Activated naive CD4-positive, alpha-beta T cell treated with anti-CD3 and anti-CD28 coated beads, Interleukin-2, amount 50 U/mL, for 16 hours (primary cell): ENCODE measurements around the gene AMBP.
"Not testable (repeated sequence)": the region's sequence is repeated elsewhere in the genome, so short reads cannot be mapped to it uniquely, and the experiment has no call there.

Experiments used
- DNase-seq: peaks from one replicate; pipeline ENCODE4 v3.0.0-alpha.2; 2020

The AMBP gene

DNA sequence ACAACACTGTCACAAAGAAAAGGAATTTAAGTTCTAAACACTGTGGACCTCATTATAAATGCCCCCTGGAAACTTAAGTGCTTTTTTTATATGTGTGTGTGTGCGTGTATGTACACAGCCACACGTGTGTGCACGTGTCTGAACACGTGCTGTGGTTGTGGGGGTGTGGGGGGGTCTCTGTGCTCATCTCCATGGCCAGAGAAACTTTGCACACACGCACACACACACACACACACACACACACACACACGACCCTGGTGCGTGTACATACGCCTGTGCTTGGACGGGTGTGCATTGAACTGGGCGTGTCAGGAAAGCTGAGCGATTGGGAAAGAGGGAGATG, 27.9 kb downstream of the AMBP start:
- no peak for DNase-seq

DNA sequence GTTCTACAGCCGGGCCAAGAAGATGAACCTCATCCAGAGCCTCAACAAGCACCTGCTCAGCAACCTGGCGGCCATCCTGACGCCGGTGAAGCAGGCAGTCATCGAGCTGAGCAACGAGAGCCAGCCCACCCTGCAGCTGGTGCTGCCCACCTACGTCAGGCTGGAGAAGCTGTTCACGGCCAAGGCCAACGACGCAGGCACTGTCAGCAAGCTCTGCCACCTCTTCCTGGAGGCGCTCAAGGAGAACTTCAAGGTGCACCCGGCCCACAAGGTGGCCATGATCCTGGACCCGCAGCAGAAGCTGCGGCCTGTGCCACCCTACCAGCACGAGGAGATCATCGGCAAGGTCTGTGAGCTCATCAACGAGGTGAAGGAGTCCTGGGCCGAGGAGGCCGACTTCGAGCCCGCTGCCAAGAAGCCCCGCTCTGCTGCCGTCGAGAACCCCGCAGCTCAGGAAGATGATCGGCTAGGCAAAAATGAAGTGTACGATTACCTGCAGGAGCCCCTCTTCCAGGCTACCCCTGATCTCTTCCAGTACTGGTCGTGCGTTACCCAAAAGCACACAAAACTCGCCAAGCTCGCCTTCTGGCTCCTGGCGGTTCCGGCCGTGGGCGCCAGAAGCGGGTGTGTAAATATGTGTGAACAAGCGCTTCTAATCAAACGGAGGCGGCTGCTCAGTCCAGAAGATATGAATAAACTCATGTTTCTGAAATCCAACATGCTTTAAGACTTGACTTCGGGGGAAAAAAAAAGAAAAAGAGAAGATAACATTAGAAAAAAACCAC, 28.5 kb downstream of the AMBP start:
- no peak for DNase-seq

DNA sequence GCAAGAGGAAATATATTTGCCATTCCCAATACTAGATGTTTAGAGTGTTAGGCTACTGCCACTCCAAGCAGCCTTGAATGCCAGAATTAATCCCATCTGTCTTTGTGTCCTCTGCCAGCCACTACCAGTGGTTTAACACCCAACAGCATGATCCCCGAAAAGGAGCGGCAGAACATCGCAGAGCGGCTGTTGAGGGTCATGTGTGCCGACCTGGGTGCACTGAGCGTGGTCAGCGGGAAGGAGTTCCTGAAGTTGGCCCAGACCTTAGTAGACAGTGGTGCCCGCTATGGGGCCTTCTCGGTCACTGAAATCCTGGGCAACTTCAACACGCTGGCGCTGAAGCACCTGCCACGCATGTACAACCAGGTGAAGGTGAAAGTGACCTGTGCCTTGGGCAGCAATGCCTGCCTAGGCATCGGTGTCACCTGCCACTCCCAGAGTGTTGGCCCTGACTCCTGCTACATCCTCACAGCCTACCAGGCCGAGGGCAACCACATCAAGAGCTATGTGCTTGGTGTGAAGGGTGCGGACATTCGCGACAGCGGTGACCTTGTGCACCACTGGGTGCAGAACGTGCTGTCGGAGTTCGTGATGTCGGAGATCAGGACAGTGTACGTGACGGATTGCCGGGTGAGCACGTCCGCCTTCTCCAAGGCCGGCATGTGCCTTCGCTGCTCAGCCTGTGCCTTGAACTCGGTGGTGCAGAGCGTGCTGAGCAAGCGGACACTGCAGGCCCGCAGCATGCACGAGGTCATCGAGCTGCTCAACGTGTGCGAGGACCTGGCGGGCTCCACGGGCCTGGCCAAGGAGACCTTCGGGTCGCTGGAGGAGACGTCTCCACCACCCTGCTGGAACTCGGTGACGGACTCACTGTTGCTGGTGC, 29.3 kb downstream of the AMBP start:
- DNase-seq = no peak

DNA sequence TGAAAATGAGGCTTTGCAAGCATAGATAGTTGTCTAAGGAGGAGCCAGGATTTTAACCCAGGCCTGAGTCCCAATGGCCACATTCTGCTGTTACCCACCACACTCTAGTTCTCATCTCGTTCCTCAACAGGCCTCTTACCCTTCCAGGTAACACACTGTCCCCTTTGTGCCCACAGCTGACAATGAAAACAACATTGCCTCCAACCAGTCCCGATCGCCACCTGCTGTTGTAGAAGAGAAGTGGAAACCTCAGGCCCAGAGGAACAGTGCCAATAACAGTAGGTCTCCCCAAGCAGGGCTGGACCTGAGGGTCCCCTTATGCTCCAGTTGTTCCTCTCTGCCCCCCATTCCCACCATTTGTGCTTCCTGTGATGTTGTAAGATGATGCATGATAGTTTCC, 30.4 kb downstream of the AMBP start:
- no peak for DNase-seq

DNA sequence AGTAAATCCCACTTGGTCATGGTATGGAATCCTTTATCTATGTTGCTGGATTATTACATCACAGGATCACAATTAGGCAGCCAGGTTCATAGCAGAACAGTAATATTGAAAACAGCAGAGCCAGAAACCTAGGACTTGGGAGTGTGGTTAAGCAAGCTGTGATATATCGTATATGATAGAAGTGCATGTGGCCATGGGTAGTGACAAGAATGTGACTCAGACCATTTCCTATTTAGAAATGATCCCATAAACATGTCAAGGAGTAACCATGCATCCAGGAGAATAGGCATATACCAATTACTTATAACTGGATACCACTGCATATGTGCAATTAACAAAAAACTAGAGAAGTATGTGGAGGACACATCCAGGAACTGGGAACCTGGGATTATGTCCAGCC, 31.2 kb downstream of the AMBP start:
- DNase-seq = no peak

DNA sequence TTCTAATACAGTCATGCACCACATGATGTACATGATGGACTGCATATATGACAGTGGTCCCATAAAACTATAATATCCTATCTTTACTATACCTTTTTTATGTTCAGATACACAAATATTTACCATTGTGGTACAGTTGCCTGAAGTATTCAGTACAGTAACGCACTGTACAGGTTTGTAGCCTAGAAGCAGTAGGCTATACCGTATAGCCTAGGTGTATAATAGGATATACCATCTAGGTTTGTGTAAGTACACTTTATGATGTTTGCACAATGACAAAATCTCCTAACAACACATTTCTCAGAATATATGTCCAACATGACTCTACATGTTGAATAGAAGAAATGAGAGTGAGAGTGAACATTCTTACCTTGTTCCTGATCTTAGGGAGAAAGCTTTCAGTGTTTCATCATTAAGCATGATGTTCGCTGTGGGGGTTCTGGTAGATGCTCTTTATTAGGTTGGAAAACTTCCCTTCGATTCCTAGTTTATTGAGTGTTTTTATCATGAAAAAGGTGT, 31.8 kb downstream of the AMBP start:
- DNase-seq = no peak

DNA sequence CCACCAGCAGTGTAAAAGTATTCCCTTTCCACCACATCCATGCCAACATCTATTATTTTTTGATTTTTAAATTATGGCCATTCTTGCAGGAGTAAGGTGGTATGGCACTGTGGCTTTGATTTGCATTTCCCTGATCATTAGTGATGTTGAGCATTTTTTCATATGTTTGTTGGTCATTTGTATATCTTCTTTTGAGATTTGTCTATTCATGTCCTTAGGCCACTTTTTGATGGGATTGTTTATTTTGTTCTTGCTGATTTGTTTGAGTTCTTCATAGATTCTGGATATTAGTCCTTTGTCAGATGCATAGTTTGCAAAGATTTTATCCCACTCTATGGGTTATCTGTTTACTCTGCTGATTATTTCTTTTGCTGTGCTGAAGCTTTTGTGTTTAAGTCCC, 34.4 kb downstream of the AMBP start:
- not testable (repeated sequence) for DNase-seq

DNA sequence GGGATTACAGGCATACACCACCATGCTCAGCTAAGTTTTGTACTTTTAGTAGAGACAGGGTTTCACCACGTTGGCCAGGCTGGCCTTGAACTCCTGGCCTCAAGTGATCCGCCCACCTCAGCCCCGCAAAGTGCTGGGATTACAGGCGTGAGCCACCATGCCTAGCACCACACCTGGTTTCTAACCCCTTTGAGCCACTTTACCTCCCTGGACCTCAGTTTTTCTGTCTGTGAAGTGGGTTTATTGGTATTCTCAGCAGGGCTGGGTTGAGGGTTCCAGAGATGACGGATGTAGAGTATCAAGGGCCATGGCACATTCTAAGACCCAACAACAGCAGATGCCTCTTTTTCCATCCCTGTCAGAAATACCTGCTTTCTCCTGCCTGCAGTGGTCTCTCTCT, 38.6 kb downstream of the AMBP start:
- DNase-seq = no peak

DNA sequence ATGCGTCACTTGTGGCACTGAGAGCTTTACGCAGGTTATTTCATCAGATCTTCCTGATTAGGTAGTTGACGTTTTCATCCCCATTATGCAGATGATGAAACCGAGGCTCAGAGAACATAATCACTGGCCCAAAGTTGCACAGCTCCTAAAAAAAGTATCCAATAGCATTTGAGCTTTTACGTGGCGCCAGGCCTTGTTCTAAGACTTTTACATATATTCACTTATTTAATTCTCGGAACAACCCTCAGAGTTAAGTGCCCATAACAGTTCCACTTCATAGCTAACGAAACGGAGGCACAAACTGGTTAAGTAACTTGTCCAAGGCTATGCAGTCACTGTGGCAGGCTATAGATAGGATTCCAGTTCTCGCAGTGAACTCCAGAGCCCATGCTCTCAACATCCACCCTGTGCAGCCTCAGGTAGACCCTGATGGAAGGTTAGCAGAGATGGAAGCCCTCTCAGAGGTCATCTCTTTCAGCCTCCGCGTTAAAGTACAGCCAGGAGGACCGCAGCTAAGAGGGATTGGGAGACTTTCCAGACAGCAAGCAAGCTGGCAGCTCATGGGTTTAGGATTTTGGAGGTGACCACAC, 39.3 kb downstream of the AMBP start:
- DNase-seq = no peak

DNA sequence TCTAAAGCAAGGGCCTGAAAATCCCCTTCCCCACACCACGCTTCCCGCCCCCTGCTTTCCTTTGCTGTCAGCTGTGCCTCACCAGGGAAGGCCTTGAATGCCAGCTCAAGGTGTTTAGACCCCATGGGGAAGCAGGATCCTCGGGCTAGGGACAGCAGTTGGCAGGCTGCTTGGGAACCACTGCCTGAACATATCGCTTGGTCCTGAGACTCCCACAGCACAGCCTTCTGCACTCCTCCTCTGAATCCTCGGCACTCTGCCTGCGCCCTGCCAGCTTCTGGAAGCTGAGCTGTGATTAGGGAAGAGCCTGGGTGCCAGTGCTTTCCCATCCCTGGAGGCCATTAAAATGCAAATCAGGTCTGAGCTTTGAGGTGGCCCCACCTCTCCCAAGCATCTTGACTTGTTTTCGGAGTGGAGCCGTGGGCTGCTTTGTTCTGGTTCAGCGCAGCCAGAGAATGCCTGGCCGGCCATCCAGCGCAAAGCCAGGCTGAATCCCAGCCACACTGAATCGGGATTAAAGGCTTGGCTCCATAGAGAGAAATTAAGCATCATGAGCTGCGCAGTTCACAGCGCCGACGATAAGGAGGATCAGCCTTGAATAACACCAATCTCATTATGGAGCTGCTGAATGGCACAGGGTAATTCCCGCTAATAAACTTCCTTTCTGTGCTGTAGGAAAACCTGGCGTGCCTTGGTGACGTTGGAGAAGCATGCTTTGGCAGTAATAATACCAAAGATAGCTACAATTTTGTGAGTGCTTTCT, 40.0 kb downstream of the AMBP start:
- DNase-seq = no peak

DNA sequence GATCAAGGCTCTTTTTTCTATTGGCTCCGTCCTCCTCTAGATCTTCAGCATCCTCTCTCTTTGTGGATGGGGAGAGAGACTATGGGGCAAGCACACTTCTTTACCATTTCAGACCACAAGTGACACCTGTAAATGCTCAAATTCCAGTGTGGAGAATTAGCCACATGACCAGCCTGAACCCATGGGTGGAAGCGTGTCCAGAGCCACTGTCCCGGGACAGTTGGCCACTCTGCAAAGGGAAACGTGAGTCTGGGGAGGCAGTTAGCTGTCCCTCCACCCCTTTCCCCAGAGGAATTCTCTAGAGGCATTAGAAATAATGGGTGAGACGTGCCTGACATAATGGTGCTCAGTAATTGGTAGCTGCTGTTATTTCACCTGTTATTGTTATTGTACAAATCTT, 40.9 kb downstream of the AMBP start:
- DNase-seq = no peak

DNA sequence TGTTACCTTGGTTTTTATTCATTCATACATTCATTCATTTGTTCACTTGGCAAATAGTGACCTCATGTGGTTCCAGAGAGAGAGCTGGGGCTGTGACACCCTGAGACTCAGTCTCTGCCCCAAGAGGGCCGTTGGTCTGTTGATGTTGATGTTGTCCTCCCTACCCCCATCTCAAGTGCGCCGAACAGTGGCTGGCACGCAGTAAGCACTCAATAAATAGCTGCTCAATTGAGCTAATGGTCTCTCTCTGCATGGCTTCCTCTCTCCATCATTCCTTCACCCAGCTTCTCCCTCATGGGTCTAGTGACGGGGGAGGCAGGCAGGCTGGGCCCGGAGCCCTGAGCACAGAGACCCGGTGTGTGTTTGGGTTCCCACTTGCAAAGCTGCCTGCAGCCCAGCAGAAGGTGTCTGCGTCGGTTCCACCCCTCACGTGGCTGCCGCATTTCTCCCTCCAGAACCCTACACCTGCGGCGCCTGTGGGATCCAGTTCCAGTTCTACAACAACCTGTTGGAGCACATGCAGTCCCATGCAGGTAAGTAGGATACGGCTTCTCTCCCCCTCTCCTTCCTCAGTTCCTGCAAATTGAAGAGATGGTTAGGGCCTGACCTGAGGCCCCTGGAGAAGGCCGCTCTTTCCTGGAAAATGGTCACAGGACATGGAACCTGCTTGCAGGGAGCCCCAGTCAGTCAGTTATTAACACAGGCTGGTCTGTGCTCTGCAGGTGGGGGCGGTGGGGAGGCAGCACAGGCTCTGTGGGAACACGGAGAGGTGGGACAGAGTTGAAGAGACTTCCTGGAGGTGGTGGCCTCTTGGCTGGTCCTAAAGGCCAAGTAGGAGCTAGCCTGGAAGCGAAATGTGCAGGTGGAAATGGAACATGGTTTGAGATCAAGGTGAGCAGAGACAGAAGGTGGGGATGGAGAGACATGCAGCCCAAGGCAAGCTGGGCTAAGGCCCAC, 42.0 kb downstream of the AMBP start:
- DNase-seq = no peak

DNA sequence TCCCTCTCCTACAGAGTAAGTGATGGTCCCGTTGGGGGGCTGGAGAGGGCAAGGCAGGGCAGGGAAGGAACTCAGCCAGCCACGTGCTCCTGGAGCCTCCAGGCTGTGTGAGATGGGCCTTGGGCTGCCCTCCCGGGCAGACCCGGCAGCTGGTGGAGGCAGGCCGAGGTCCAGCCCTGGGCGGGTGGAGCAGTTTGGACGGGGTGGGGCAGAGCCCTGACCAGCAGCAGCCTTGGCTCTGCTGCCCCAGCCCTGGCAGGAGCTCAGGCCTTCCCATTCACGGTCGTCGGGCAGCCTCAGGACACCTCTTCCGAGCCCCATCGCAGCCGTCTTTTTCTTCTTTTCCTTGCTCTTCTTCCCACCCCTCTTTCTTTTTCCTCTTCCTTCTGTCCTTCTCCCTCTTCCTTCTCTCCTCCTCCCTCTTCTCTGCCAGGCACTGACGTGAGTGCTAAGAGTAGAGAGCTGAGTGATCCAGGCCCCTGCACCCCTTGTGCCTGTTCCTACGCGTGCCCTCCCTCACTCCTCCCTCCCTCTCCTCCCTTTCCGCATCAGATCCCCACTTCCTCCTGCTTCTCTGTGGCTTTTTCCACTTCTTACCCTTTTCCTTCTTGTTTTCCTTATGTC, 42.8 kb downstream of the AMBP start:
- DNase-seq = no peak

DNA sequence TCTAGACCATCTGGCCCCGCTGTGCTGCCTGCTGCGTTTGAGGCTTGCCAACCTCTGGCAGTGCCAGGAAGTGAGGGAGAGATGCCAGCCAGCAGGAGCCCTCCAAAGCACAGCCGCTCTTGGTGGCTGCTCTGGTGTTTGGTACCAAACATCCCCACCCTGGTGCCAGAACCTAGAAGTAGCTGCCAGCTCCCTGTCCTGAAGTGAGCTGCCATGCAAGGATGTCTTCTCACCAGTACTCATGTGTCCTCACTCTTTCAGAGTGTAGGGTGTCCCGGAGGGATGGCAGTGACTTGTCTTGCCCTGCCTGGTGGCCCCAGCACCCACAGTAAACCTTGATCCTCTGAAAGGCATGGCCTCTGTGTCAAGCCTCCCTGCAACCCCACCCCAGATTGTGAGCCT, 43.4 kb downstream of the AMBP start:
- DNase-seq = no peak

DNA sequence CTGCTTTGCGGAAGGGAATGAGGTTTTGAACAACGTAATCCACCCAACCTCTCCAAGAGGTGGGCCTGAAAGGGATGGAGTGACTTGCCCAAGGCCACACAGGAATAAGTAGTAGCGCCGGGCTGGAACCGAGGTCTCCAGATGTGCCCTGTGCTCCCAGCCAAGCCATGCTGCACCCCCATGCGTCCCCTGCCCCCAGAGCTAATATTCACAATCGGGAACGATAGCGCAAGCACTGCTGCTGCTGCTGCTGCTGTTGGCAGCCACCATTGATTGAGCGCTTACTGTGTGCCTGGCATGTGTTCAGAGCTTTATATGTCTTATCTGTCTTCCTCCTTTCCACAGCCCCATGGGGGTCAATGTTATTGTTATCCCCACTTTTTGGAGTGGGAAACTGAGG, 43.9 kb downstream of the AMBP start:
- DNase-seq = no peak

DNA sequence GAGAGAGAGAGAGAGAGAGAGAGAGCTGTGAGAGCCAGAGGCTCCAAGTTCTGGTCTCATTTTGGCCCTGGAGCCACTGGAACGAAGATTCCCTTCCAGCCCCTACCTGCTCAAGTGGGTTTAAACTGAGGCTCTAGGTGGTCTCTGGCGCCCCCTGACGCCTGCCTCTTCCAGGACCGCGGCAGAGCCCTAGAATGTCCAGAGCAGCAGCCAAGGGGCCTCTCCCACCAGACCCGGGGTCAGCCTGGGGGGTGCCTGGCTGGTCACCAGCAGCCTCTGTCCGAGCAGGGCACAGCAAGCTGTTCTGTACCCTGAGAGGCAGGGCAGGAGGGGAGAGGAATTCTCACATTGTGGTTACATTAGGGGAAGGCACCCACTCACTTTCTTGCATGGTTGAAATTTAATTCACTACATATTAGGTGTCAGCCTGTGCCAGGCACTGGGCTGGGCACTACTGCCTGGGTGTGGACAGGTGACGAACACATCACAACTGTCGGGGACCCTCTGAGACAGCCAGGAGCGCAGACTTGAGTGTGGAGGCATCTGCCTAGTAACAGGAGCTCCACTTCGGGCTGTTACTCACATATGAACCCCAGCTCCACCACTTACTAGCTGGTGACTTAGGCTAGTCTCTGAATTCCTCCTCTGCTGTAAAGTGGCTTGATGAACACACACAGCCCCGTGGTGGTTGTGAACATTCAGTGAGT, 44.5 kb downstream of the AMBP start:
- DNase-seq = no peak

DNA sequence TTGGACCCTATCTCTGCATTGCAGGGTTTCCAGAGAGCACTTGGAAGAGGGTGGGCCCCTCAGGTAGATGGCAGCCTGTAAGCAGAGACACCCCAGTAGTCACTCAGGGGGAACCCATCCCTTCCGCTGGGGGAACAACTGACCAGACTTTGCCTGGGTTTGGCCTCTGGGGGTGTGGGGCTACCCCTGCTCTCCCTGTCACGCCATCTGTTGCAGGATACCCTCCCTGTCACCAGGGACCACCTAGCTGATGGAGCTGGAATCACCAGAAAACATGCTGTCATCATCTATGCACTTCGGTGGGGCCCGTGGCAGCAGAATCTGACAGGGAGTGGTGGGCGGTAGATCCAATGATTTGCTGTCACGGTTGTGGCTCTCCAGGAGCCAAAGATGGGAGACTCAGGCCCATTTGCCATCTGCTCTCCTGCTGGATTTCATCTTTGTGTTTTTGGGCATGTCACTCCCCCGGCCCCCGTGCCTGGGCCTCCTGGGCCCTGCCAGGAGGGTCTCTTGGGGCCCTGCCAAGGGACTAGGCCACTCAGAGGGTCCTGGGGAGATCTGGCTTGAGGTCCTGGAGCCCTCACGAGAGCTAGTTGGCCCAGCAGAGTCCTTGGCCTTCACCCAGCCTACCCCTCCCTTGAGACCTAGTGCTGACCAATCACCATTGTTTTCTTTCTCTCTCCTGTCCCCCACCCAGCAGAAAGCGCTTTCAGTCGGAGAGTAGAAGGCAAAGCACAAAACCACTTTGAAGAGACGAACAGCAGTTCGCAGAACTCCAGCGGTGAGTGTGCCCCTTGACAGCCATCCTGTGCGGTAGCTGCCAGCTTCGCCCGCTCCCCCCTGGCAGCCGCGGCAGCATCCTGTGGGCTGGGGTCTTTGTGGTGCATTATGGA, 45.9 kb downstream of the AMBP start:
- no peak for DNase-seq

DNA sequence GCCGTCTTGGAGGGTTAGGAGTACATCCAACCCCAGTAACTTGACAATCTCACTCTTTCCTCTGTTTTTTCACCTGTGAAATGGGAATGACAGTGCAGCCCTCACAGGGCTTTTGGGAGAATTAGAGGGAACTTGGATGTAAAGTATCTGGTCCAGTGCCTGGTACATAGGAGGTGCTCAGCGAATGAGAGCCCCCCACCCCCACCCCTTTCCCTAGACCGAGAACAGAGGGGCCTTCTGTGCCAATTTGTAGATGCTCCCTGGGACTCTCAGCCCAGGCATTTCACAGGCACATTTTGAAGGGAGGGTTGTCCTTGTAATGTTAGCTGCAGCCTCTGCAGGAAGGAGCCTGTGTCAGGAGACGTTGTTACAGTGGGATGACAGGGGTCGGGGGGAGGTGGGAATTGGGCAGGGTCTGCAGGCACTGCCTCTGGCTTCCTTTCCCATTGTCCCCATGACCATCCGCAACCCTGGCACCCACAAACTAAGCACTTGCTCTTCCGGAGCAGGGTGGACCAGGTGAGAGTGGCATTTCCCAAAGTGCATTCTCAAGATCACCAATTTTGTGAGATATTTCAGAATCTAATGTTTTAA, 47.0 kb downstream of the AMBP start:
- DNase-seq = no peak

DNA sequence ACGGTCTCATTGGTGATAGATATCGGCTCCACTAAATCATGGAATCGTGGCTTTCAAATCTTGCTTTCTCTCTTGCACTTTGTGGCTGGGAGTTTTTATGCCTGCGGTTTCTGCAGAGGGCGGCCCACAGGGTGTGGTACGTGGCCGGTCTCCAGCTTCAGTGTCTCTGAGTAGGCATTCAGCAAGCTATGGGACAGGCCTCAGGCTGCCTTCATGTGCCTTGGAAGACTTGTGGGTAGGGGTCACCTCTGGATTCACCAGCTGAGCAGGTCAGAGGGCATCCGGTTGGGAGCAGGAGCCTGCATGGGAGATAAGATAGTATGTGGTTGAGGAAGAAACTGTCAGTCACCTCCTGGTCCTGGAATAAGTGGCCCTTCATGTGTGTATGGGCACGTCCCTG, 47.7 kb downstream of the AMBP start:
- no peak for DNase-seq
